H9 (cell line): ENCODE measurements around the gene IPO9. TPM values are rescaled to one million over a fixed set of nuclear protein-coding genes. Genes with fewer than 3 reads are reported as not detected.

Experiments
- DNase-seq: peaks from one replicate; pipeline ENCODE4 v3.0.0-alpha.2; 2017
- H2AFZ ChIP-seq: one replicate; pipeline ENCODE4 v1.6.1; 2013; ENCODE audit warnings: mild to moderate bottlenecking, low read length, control low read depth, moderate library complexity
- H2AK5ac ChIP-seq: 2 replicates; pipeline ENCODE4 v1.6.1; 2013; ENCODE audit warnings: low read length, control low read depth, mixed read lengths; ENCODE audit not compliant: insufficient read length
- H2BK120ac ChIP-seq: one replicate; pipeline ENCODE4 v1.6.1; 2013; ENCODE audit warnings: low read depth, mild to moderate bottlenecking, low read length, control low read depth, inconsistent platforms; ENCODE audit not compliant: poor library complexity, severe bottlenecking
- H2BK12ac ChIP-seq: 2 replicates; pipeline ENCODE4 v1.6.1; 2013; ENCODE audit warnings: low read length, control low read depth, mixed read lengths, low read depth; ENCODE audit not compliant: insufficient read length
- H2BK15ac ChIP-seq: 2 replicates; pipeline ENCODE4 v1.6.1; 2013; ENCODE audit warnings: low read depth, low read length, control low read depth
- H2BK20ac ChIP-seq: one replicate; pipeline ENCODE4 v1.6.1; 2013; ENCODE audit warnings: low read depth, mild to moderate bottlenecking, low read length, control low read depth, inconsistent platforms; ENCODE audit not compliant: poor library complexity, severe bottlenecking
- H2BK5ac ChIP-seq: 2 replicates; pipeline ENCODE4 v1.6.1; 2013; ENCODE audit warnings: low read length, control low read depth, mixed read lengths; ENCODE audit not compliant: insufficient read length
- H3K14ac ChIP-seq: 2 replicates; pipeline ENCODE4 v1.6.1; 2013; ENCODE audit warnings: low read length, control low read depth; ENCODE audit not compliant: insufficient read depth
- H3K18ac ChIP-seq: 2 replicates; pipeline ENCODE4 v1.6.1; 2013; ENCODE audit warnings: low read depth, mild to moderate bottlenecking, mixed read lengths, low read length, control low read depth; ENCODE audit not compliant: insufficient read length
- H3K23ac ChIP-seq: 2 replicates; pipeline ENCODE4 v1.6.1; 2013; ENCODE audit warnings: low read length, control low read depth, mixed read lengths, low read depth; ENCODE audit not compliant: insufficient read length
- H3K23me2 ChIP-seq: 2 replicates; pipeline ENCODE4 v1.6.1; 2013; ENCODE audit warnings: low read depth, mild to moderate bottlenecking, mixed read lengths, low read length, control low read depth; ENCODE audit not compliant: insufficient read length, poor library complexity, severe bottlenecking
- H3K27ac ChIP-seq: 2 replicates; pipeline ENCODE4 v1.5.1; 2013; ENCODE audit warnings: low read length, control low read depth, mixed read lengths, low read depth; ENCODE audit not compliant: insufficient read length
- H3K27me3 ChIP-seq: 2 replicates; pipeline ENCODE4 v1.6.1; 2013; ENCODE audit warnings: low read length, control low read depth, inconsistent platforms; ENCODE audit not compliant: insufficient read depth
- H3K4ac ChIP-seq: 2 replicates; pipeline ENCODE4 v1.6.1; 2013; ENCODE audit warnings: low read depth, mild to moderate bottlenecking, control low read depth, inconsistent platforms, low read length, moderate library complexity
- H3K4me1 ChIP-seq: 2 replicates; pipeline ENCODE4 v1.6.1; 2013; ENCODE audit warnings: low read length, control low read depth, inconsistent platforms; ENCODE audit not compliant: insufficient read depth
- H3K4me2 ChIP-seq: 2 replicates; pipeline ENCODE4 v1.6.1; 2013; ENCODE audit warnings: low read length, control low read depth, mixed read lengths; ENCODE audit not compliant: insufficient read length, insufficient read depth
- H3K56ac ChIP-seq: 2 replicates; pipeline ENCODE4 v1.6.1; 2013; ENCODE audit warnings: low read depth, mild to moderate bottlenecking, mixed read lengths, low read length, control low read depth; ENCODE audit not compliant: insufficient read length
- H3K79me1 ChIP-seq: 2 replicates; pipeline ENCODE4 v1.6.1; 2013; ENCODE audit warnings: low read depth, mild to moderate bottlenecking, moderate library complexity, low read length, control low read depth, inconsistent platforms; ENCODE audit not compliant: insufficient read depth, poor library complexity, severe bottlenecking
- H3K79me2 ChIP-seq: 2 replicates; pipeline ENCODE4 v1.6.1; 2013; ENCODE audit warnings: low read length, control low read depth, inconsistent platforms; ENCODE audit not compliant: insufficient read depth
- H3K9ac ChIP-seq: 2 replicates; pipeline ENCODE4 v1.6.1; 2013; ENCODE audit warnings: low read length, control low read depth, mixed read lengths; ENCODE audit not compliant: insufficient read length; ENCODE audit errors: extremely low read depth
- H3K9me3 ChIP-seq: one replicate; pipeline ENCODE4 v1.6.1; 2013; ENCODE audit warnings: low read depth, low read length, inconsistent platforms; ENCODE audit not compliant: control insufficient read depth
- H3T11ph ChIP-seq: one replicate; pipeline ENCODE4 v1.6.1; 2013; ENCODE audit warnings: mild to moderate bottlenecking, low read length, control low read depth, inconsistent platforms
- H4K20me1 ChIP-seq: one replicate; pipeline ENCODE4 v1.6.1; 2013; ENCODE audit not compliant: control insufficient read depth, insufficient read length, insufficient read depth
- H4K5ac ChIP-seq: 2 replicates; pipeline ENCODE4 v1.6.1; 2013; ENCODE audit warnings: low read depth, mild to moderate bottlenecking, mixed read lengths, low read length, control low read depth; ENCODE audit not compliant: insufficient read length
- H4K8ac ChIP-seq: replicated peaks from 2 replicates; pipeline ENCODE4 v1.6.1; 2013; ENCODE audit warnings: low read length, control low read depth, mixed read lengths, low read depth; ENCODE audit not compliant: insufficient read length
- H4K91ac ChIP-seq: 2 replicates; pipeline ENCODE4 v1.6.1; 2013; ENCODE audit warnings: low read depth, mild to moderate bottlenecking, moderate library complexity, mixed read lengths, low read length, control low read depth; ENCODE audit not compliant: insufficient read length
- H3K27ac Mint-ChIP-seq, 3 experiments: 2 replicates in 2 of 3; 3 replicates in 1 of 3; pipeline ENCODE4 v1.8.0; 2020 to 2021; ENCODE audit warnings: mixed read lengths in 3 of 3, mild to moderate bottlenecking in 1 of 3, moderate library complexity in 1 of 3
- H3K27me3 Mint-ChIP-seq: 2 replicates; pipeline ENCODE4 v1.8.0; 2021; ENCODE audit warnings: low read depth, mild to moderate bottlenecking, moderate library complexity, mixed read lengths
- H3K36me3 Mint-ChIP-seq, 3 experiments: 2 replicates in 2 of 3; 3 replicates in 1 of 3; pipeline ENCODE4 v1.8.0; 2020 to 2021; ENCODE audit warnings: low read depth in 3 of 3, mixed read lengths in 3 of 3; ENCODE audit not compliant: insufficient read depth in 1 of 3
- H3K4me1 Mint-ChIP-seq, 2 experiments: 2 replicates each; pipeline ENCODE4 v1.8.0; 2020; ENCODE audit warnings: mixed read lengths in 2 of 2
- H3K4me3 Mint-ChIP-seq, 2 experiments: 2 replicates in 1 of 2; 3 replicates in 1 of 2; pipeline ENCODE4 v1.8.0; 2020 to 2021; ENCODE audit warnings: mild to moderate bottlenecking in 2 of 2, mixed read lengths in 2 of 2, moderate library complexity in 1 of 2
- H3K9me3 Mint-ChIP-seq, 2 experiments: 2 replicates in 1 of 2; 3 replicates in 1 of 2; pipeline ENCODE4 v1.8.0; 2020; ENCODE audit warnings: mild to moderate bottlenecking in 2 of 2, mixed read lengths in 2 of 2, moderate library complexity in 1 of 2
- CTCF ChIP-seq: fragments of 200-600 bp; sonication (generic); conservative IDR thresholded peaks from 3 replicates; pipeline ENCODE4 v1.8.0; 2021; ENCODE audit warnings: antibody characterized with exemption, mild to moderate bottlenecking
- WGBS: extraction: QIAGEN DNeasy Blood & Tissue Kit; methylation state at CpG from one replicate; pipeline ENCODE4 v1.1.7; 2013; ENCODE audit warnings: missing lambda C conversion rate, low lambda C conversion rate, mixed read lengths; ENCODE audit not compliant: insufficient read length; ENCODE audit errors: extremely low coverage; 5-methylcytosine and 5-hydroxymethylcytosine counted together
- total RNA-seq: library from RNA; stranded (reverse); gene quantifications from 2 replicates; pipeline ENCODE4 v1.2.1, GENCODE V29; 2021

The IPO9 gene
- total RNA-seq, 1 experiment from 2014 or later = 104 TPM

- 0 out of 2 replicates have a peak, but pooled peaks cover 1% of the 10 kb centered on the region for H3K27me3 Mint-ChIP-seq
- Histone ChIP-seq H3K23ac (no peak overlapping the region), H3K4me2 (no peak overlapping the region), H3K18ac (no peak overlapping the region), H2BK12ac (no peak overlapping the region), H4K91ac (no peak overlapping the region), H3K79me1 (no peaks in the 10 kb centered on the region), H3K4ac (no peak overlapping the region), H3K9ac (no peak overlapping the region), H2BK5ac (no peak overlapping the region), H4K5ac (no peak overlapping the region), H3K56ac (no peak overlapping the region), H4K20me1 (no peaks in the 10 kb centered on the region), H2AK5ac (no peak overlapping the region), H3K14ac (peak overlapping the region; percentile 2; the same call in 1 of the 2 replicates), H3K9me3 (no peaks in the 10 kb centered on the region), H3K4me1 (no peaks in the 10 kb centered on the region), H3T11ph (no peak overlapping the region), H3K23me2 (no peaks in the 10 kb centered on the region), H2BK120ac (no peak overlapping the region), H4K8ac (no peak overlapping the region), H3K27me3 (no peaks in the 10 kb centered on the region), H2BK20ac (no peak overlapping the region), H3K79me2 (no peaks in the 10 kb centered on the region), H2BK15ac (no peak overlapping the region), H2AFZ (no peak overlapping the region), H3K27ac (no peak overlapping the region)
- TF ChIP-seq CTCF = no peak
- H3K4me3 Mint-ChIP-seq = no peak overlapping the region
- no peaks in the 10 kb centered on the region; a peak in 1 of 7 replicates for H3K36me3 Mint-ChIP-seq
- no peak for DNase-seq
- peaks cover 13 to 16% of the 10 kb centered on the region in 2 experiments for H3K4me1 Mint-ChIP-seq
- H3K9me3 Mint-ChIP-seq = no peaks in the 10 kb centered on the region
- WGBS = no CpG with 5 or more reads among the region's 6 CpGs
- H3K27ac Mint-ChIP-seq = no peak overlapping the region
Observed at GRCh38 chr1:201907621-201908020, 78.7 kb downstream of the IPO9 start.
